A673 (cell line): ENCODE results near the gene EPHB2. TPM values are rescaled to one million over a fixed set of nuclear protein-coding genes. Genes with fewer than 3 reads are reported as not detected.

ENCODE experiments used
- BruUV-seq: library from RNA; stranded (reverse); fragments of 400-500 nt; replicated peaks from 2 replicates; lab custom pipeline; 2021; lab: Mats Ljungman, UMichigan
- CTCF ChIA-PET: fragments of 300-600 bp; sonication (Branson Sonifier 250); formaldehyde crosslinking; loops from one replicate; lab custom pipeline; 2022; ENCODE audit warnings: antibody characterized with exemption; lab: Charles Lee
- POLR2A ChIA-PET: fragments of 300-600 bp; sonication (Branson Sonifier 250); formaldehyde crosslinking; loops from one replicate; lab custom pipeline; 2022; ENCODE audit warnings: antibody characterized with exemption; ENCODE audit not compliant: low non-redundant PET; lab: Charles Lee
- DNase-seq: peaks from one replicate; pipeline ENCODE4 v3.0.0-alpha.2; 2015; ENCODE audit warnings: low spot score
- H3K27ac ChIP-seq: fragments of 200-600 bp; sonication (generic); 2 replicates; pipeline ENCODE4 v1.5.1; 2016; ENCODE audit warnings: mixed run types, low read depth, mild to moderate bottlenecking, mixed read lengths, antibody characterized with exemption, low read length; ENCODE audit not compliant: poor library complexity, severe bottlenecking
- H3K27me3 ChIP-seq: fragments of 200-600 bp; sonication (generic); replicated peaks from 2 replicates; pipeline ENCODE4 v1.6.1; 2017; ENCODE audit warnings: mixed run types, low read depth, mild to moderate bottlenecking, mixed read lengths, antibody characterized with exemption, low read length; ENCODE audit not compliant: insufficient read depth, poor library complexity
- H3K36me3 ChIP-seq: fragments of 200-600 bp; sonication (generic); 2 replicates; pipeline ENCODE4 v1.6.1; 2016; ENCODE audit warnings: mixed run types, mild to moderate bottlenecking, mixed read lengths, antibody characterized with exemption, low read length; ENCODE audit not compliant: insufficient read depth, poor library complexity, severe bottlenecking
- H3K4me1 ChIP-seq: fragments of 200-600 bp; sonication (generic); 2 replicates; pipeline ENCODE4 v1.6.1; 2017; ENCODE audit warnings: mixed run types, mild to moderate bottlenecking, mixed read lengths, antibody characterized with exemption, low read length; ENCODE audit not compliant: insufficient read depth, poor library complexity, severe bottlenecking
- H3K4me3 ChIP-seq: fragments of 200-600 bp; sonication (generic); 2 replicates; pipeline ENCODE4 v1.5.1; 2016; ENCODE audit warnings: low read depth, mixed run types, mild to moderate bottlenecking, mixed read lengths, low read length; ENCODE audit not compliant: poor library complexity, severe bottlenecking
- H3K9me3 ChIP-seq: fragments of 200-600 bp; sonication (generic); 2 replicates; pipeline ENCODE4 v1.6.1; 2016; ENCODE audit warnings: mixed run types, low read depth, mild to moderate bottlenecking, mixed read lengths, antibody characterized with exemption, low read length; ENCODE audit not compliant: poor library complexity, severe bottlenecking
- CTCF ChIP-seq: fragments of 300-800, 200-600 bp; sonication (generic); conservative IDR thresholded peaks from 2 replicates; pipeline ENCODE4 v1.5.1; 2017; ENCODE audit warnings: low read depth, mild to moderate bottlenecking, antibody characterized with exemption, low read length, moderate library complexity, mixed read lengths
- EZH2 ChIP-seq: fragments of 200-600 bp; sonication (generic); IDR thresholded peaks from 2 replicates; pipeline ENCODE4 v1.6.1; 2017; ENCODE audit warnings: borderline replicate concordance, low read depth, mild to moderate bottlenecking, mixed read lengths, antibody characterized with exemption, low read length; ENCODE audit not compliant: poor library complexity, severe bottlenecking
- intact Hi-C: fragments of 100-400 bp; cut with micrococcal nuclease; formaldehyde crosslinking; loops from one replicate; pipeline ENCODE4 v1.10.0; 2022; ENCODE audit not compliant: unreplicated experiment
- total RNA-seq: library from RNA; stranded (reverse); gene quantifications from 2 replicates; pipeline ENCODE4 v1.2.3, GENCODE V29; 2021

The EPHB2 gene
- total RNA-seq, 1 experiment from 2014 or later: 10.4 TPM

DNA sequence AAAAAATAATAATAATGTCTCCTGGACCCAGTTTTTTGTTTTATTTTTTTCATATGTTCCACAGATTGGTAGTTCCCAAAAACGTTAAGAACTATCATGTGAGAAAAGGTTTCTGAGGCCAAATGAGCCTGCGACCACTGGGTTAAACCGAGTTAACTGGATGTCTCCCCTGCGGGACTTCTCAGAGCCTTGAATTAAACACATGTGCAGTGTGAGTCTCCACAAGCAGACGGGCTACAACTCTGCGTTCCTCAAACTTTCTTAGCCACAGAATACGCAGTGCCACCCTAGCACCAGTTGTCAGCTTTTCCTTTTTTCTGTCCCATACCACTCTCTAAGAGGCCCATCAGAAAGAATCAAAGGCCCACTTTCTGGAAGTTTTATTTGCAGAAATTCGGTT, 164.1 kb downstream of the EPHB2 start:
- POLR2A ChIA-PET: no interaction called here
- TF ChIP-seq CTCF: no peak
- TF ChIP-seq EZH2: no peak
- BruUV-seq: no TSS peak
- no peaks in the 10 kb centered on the region for H3K4me1 ChIP-seq
- no peak overlapping the region for H3K4me3 ChIP-seq
- no peaks in the 10 kb centered on the region for H3K36me3 ChIP-seq
- CTCF ChIA-PET: no interaction called here
- DNase-seq: no peak
- intact Hi-C loops: no loop called here
- no peaks in the 10 kb centered on the region for H3K9me3 ChIP-seq
- H3K27me3 ChIP-seq: no peaks in the 10 kb centered on the region
- no peak overlapping the region for H3K27ac ChIP-seq

- intact Hi-C loops: no loop called here
- no peak overlapping the region for H3K27ac ChIP-seq
- H3K4me1 ChIP-seq: no peaks in the 10 kb centered on the region
- TF ChIP-seq EZH2 (no peak), CTCF (no peak)
- CTCF ChIA-PET: no interaction called here
- H3K27me3 ChIP-seq: no peaks in the 10 kb centered on the region
- POLR2A ChIA-PET: no interaction called here
- no peaks in the 10 kb centered on the region for H3K9me3 ChIP-seq
- no peaks in the 10 kb centered on the region for H3K36me3 ChIP-seq
- BruUV-seq: no TSS peak
- H3K4me3 ChIP-seq: no peak overlapping the region
- no peak for DNase-seq
Observed at GRCh38 chr1:22875241-22875640, 164.6 kb downstream of the EPHB2 start.

- BruUV-seq: no TSS peak
- POLR2A ChIA-PET: no interaction called here
- Histone ChIP-seq H3K27ac (no peak overlapping the region), H3K4me3 (no peak overlapping the region), H3K9me3 (no peaks in the 10 kb centered on the region), H3K36me3 (no peaks in the 10 kb centered on the region), H3K4me1 (no peaks in the 10 kb centered on the region), H3K27me3 (no peaks in the 10 kb centered on the region)
- intact Hi-C loops: no loop called here
- CTCF ChIA-PET: no interaction called here
- TF ChIP-seq EZH2 (no peak), CTCF (no peak)
- DNase-seq: no peak
Observed at GRCh38 chr1:22875841-22876240, 165.2 kb downstream of the EPHB2 start.
